Epithelial cell of proximal tubule (primary cell): ENCODE data around the gene VIPR1. TPM values are rescaled to one million over a fixed set of nuclear protein-coding genes. Genes with fewer than 3 reads are reported as not detected.

Experiments used
- DNase-seq: peaks from one replicate; pipeline ENCODE4 v3.0.0-alpha.2; 2011; ENCODE audit warnings: low read depth
- H3K4me3 ChIP-seq: 2 replicates; pipeline ENCODE4 v1.5.1; 2011; ENCODE audit warnings: low read depth, mild to moderate bottlenecking, low read length
- total RNA-seq: library from RNA; depleted of rRNA; stranded (reverse); fragments of >200 nt; gene quantifications from 2 replicates; pipeline ENCODE4 v1.2.3, GENCODE V29; 2015
- TF ChIP-seq, protein P1 (sequence below): conservative IDR thresholded peaks from 2 replicates; pipeline ENCODE4 v1.5.1; 2012; ENCODE audit warnings: low read depth, mild to moderate bottlenecking, low read length

VIPR1 gene
- total RNA-seq, 1 donor from 2014 or later: not detected

- TF ChIP-seq, protein P1, sequence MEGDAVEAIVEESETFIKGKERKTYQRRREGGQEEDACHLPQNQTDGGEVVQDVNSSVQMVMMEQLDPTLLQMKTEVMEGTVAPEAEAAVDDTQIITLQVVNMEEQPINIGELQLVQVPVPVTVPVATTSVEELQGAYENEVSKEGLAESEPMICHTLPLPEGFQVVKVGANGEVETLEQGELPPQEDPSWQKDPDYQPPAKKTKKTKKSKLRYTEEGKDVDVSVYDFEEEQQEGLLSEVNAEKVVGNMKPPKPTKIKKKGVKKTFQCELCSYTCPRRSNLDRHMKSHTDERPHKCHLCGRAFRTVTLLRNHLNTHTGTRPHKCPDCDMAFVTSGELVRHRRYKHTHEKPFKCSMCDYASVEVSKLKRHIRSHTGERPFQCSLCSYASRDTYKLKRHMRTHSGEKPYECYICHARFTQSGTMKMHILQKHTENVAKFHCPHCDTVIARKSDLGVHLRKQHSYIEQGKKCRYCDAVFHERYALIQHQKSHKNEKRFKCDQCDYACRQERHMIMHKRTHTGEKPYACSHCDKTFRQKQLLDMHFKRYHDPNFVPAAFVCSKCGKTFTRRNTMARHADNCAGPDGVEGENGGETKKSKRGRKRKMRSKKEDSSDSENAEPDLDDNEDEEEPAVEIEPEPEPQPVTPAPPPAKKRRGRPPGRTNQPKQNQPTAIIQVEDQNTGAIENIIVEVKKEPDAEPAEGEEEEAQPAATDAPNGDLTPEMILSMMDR: no peak
- H3K4me3 ChIP-seq: no peak overlapping the region
- DNase-seq: no peak
Observed at GRCh38 chr3:42489116-42489936, 13.1 kb upstream of the VIPR1 start.

GRCh38 chr3:42489937-42490227, 12.6 kb upstream of the VIPR1 start:
- DNase-seq: no peak
- TF ChIP-seq, protein P1: no peak
- no peak overlapping the region for H3K4me3 ChIP-seq

- no peak overlapping the region for H3K4me3 ChIP-seq
- no peak for DNase-seq
- TF ChIP-seq, protein P1: no peak
Observed at GRCh38 chr3:42490243-42490642, 12.2 kb upstream of the VIPR1 start.

- H3K4me3 ChIP-seq: no peak overlapping the region
- TF ChIP-seq, protein P1: no peak
- no peak for DNase-seq
Observed at GRCh38 chr3:42491881-42492507, 10.4 kb upstream of the VIPR1 start.

GRCh38 chr3:42492508-42493080, 9.8 kb upstream of the VIPR1 start:
- no peak overlapping the region for H3K4me3 ChIP-seq
- no peak for DNase-seq
- TF ChIP-seq, protein P1: no peak

GRCh38 chr3:42493126-42493797, 9.2 kb upstream of the VIPR1 start:
- TF ChIP-seq, protein P1: no peak
- no peak for DNase-seq
- H3K4me3 ChIP-seq: no peak overlapping the region
